GM12878 (cell line): Measurements from ENCODE around the gene ILF2. TPM values are rescaled to one million over a fixed set of nuclear protein-coding genes. Genes with fewer than 3 reads are reported as not detected.
A peak's percentile ranks its signal among the peaks of the same experiment; 100 is the strongest.

Source experiments
- ATAC-seq: fragments of 200-7000 bp; cut with Tn5 transposase; 3 replicates; pipeline ENCODE4 v1.9.1; 2020; ENCODE audit warnings: mild to moderate bottlenecking, moderate library complexity
- BruUV-seq: library from RNA; stranded (reverse); fragments of 400-500 nt; replicated peaks from 2 replicates; lab custom pipeline; 2021; lab: Mats Ljungman, UMichigan
- CTCF ChIA-PET: fragments of 300-600 bp; sonication (Branson Sonifier 250); formaldehyde crosslinking; extraction: SDS; loops from one replicate; lab custom pipeline; 2021; ENCODE audit warnings: inconsistent platforms; lab: Yijun Ruan, JAX
- POLR2A ChIA-PET: fragments of 350-600 bp; formaldehyde crosslinking; extraction: SDS; loops from one replicate; lab custom pipeline; 2021; ENCODE audit warnings: inconsistent platforms; lab: Charles Lee
- RAD21 ChIA-PET: fragments of 300-600 bp; sonication (Branson Sonifier 250); formaldehyde crosslinking; loops from one replicate; lab custom pipeline; 2023; ENCODE audit warnings: antibody characterized with exemption; ENCODE audit not compliant: unreplicated experiment; lab: Charles Lee
- SMC1A ChIA-PET: fragments of 300-600 bp; sonication (Branson Sonifier 250); formaldehyde crosslinking; loops from one replicate; lab custom pipeline; 2023; ENCODE audit not compliant: unreplicated experiment, uncharacterized antibody; lab: Charles Lee
- DNase-seq: peaks from one replicate; pipeline ENCODE4 v3.0.0-alpha.2; 2011; ENCODE audit warnings: low read depth, low spot score
- FAIRE-seq: peaks from 3 replicates; lab custom pipeline; 2011; peaks lifted over from hg19 to GRCh38; lab: Jason Lieb, UNC
- H2AFZ ChIP-seq: 2 replicates; pipeline ENCODE4 v1.6.0; 2011; ENCODE audit warnings: low read depth, low read length, control low read depth; ENCODE audit not compliant: control insufficient read depth
- H3K27ac ChIP-seq: 2 replicates; pipeline ENCODE4 v1.5.1; 2011; ENCODE audit warnings: control low read depth; ENCODE audit not compliant: control insufficient read depth, insufficient read depth
- H3K27me3 ChIP-seq, 2 experiments: replicated peaks in 1 of 2; 2 replicates each; pipeline versions ENCODE4 v1.6.0 to v1.6.1; 2011; ENCODE audit warnings: low read length in 1 of 2; ENCODE audit not compliant: control insufficient read depth in 2 of 2, insufficient read depth in 2 of 2
- H3K36me3 ChIP-seq, 2 experiments: 2 replicates each; pipeline ENCODE4 v1.5.1; 2011; ENCODE audit warnings: low read length in 1 of 2; ENCODE audit not compliant: control insufficient read depth in 2 of 2, insufficient read depth in 2 of 2
- H3K4me1 ChIP-seq: 2 replicates; pipeline ENCODE4 v1.6.1; 2011; ENCODE audit warnings: mild to moderate bottlenecking, low read length, moderate library complexity, mixed read lengths; ENCODE audit not compliant: control insufficient read depth, insufficient read depth
- H3K4me2 ChIP-seq: 2 replicates; pipeline ENCODE4 v1.6.0; 2011; ENCODE audit warnings: control low read depth; ENCODE audit not compliant: control insufficient read depth, insufficient read depth
- H3K4me3 ChIP-seq: fragments of 200-600 bp; sonication (generic); 2 replicates; pipeline ENCODE4 v1.5.1; 2016
- H3K79me2 ChIP-seq: 2 replicates; pipeline ENCODE4 v1.6.0; 2011; ENCODE audit warnings: low read length; ENCODE audit not compliant: control insufficient read depth, insufficient read depth
- H3K9ac ChIP-seq: 2 replicates; pipeline ENCODE4 v1.8.0; 2011; ENCODE audit warnings: low read length, control low read depth, mixed read lengths; ENCODE audit not compliant: control insufficient read depth, insufficient read depth
- H3K9me3 ChIP-seq: replicated peaks from 3 replicates; pipeline ENCODE4 v1.5.1; 2011; ENCODE audit warnings: mild to moderate bottlenecking, low read length; ENCODE audit not compliant: control insufficient read depth, insufficient read depth
- H4K20me1 ChIP-seq: 2 replicates; pipeline ENCODE4 v1.6.0; 2011; ENCODE audit not compliant: control insufficient read depth, insufficient read depth
- ASH2L ChIP-seq: fragments of 300-600, 200-600 bp; sonication (generic); IDR thresholded peaks from 2 replicates; pipeline ENCODE4 v1.6.1; 2017; ENCODE audit warnings: low read depth, mild to moderate bottlenecking, borderline replicate concordance
- ATF3 ChIP-seq: IDR thresholded peaks from 2 replicates; pipeline ENCODE4 v1.6.1; 2011; ENCODE audit warnings: low read depth, mild to moderate bottlenecking, low read length, moderate library complexity, borderline replicate concordance; ENCODE audit errors: extremely low read depth
- EED ChIP-seq: sonication (generic); IDR thresholded peaks from 2 replicates; pipeline ENCODE4 v1.6.1; 2016; ENCODE audit warnings: antibody characterized with exemption, low read depth
- IKZF2 ChIP-seq, 2 experiments: fragments of 450-650 bp; IDR thresholded peaks; 2 replicates each; pipeline ENCODE4 v1.6.1; 2017; ENCODE audit warnings: mild to moderate bottlenecking in 2 of 2, moderate library complexity in 2 of 2
- MLLT1 ChIP-seq: fragments of 450-650 bp; IDR thresholded peaks from 2 replicates; pipeline ENCODE4 v1.6.1; 2016; ENCODE audit warnings: mild to moderate bottlenecking
- NR2C1 ChIP-seq: fragments of 450-650 bp; IDR thresholded peaks from 2 replicates; pipeline ENCODE4 v1.6.1; 2017; ENCODE audit warnings: antibody characterized with exemption, mild to moderate bottlenecking, moderate library complexity
- NR2C2 ChIP-seq: IDR thresholded peaks from 2 replicates; pipeline ENCODE4 v1.6.1; 2011; ENCODE audit warnings: borderline replicate concordance, low read depth; ENCODE audit not compliant: control insufficient read depth, insufficient read length
- POLR2A ChIP-seq: IDR thresholded peaks from 2 replicates; pipeline ENCODE4 v1.6.1; 2011; ENCODE audit warnings: low read depth, mild to moderate bottlenecking, low read length
- RAD21 ChIP-seq: IDR thresholded peaks from 2 replicates; pipeline ENCODE4 v1.6.1; 2011; ENCODE audit warnings: mild to moderate bottlenecking, low read depth, low read length, moderate library complexity; ENCODE audit not compliant: insufficient read depth
- RBBP5 ChIP-seq: fragments of 200-600 bp; sonication (generic); conservative IDR thresholded peaks from 2 replicates; pipeline ENCODE4 v1.6.1; 2016
- RUNX3 ChIP-seq: IDR thresholded peaks from 2 replicates; pipeline ENCODE4 v1.6.1; 2012; ENCODE audit warnings: low read length, inconsistent platforms
- SMARCA5 ChIP-seq: fragments of 450-650 bp; IDR thresholded peaks from 2 replicates; pipeline ENCODE4 v1.6.1; 2017; ENCODE audit warnings: mild to moderate bottlenecking
- SMC3 ChIP-seq: IDR thresholded peaks from 2 replicates; pipeline ENCODE4 v1.6.1; 2011; ENCODE audit warnings: low read length, improper control_type of control experiment, borderline replicate concordance
- TBL1XR1 ChIP-seq: IDR thresholded peaks from 2 replicates; pipeline ENCODE4 v1.6.1; 2012; ENCODE audit warnings: low read depth, low read length, improper control_type of control experiment
- WGBS: methylation state at CpG from one replicate; pipeline ENCODE4 v1.1.6; 2016; ENCODE audit warnings: low lambda C conversion rate; ENCODE audit not compliant: insufficient replicate concordance, insufficient coverage; ENCODE audit errors: missing lambda C conversion rate; 5-methylcytosine and 5-hydroxymethylcytosine counted together
- in situ Hi-C: fragments of 300-500 bp; cut with MboI; formaldehyde crosslinking; loops from 9 replicates; pipeline ENCODE4 v1.14.3; 2018; ENCODE audit warnings: mixed read lengths
- intact Hi-C: fragments of 100-400 bp; cut with micrococcal nuclease; formaldehyde crosslinking; loops from one replicate; pipeline ENCODE4 v1.14.2; 2022; ENCODE audit not compliant: unreplicated experiment
- polyA plus RNA-seq, 11 experiments: library from polyadenylated mRNA; depleted of rRNA in 4 of 11; unstranded in 6 of 11; stranded (reverse) in 5 of 11; fragments of >200 nt; fragmentation: Nextera tagmentation in 4 of 11; fragmentation: Illumina TruSeq in 1 of 11; extraction: Ambion mirVana in 4 of 11; extraction: Trizol in 1 of 11; gene quantifications; 1 replicate in 1 of 11; 2 replicates in 10 of 11; pipeline versions ENCODE4 v1.2.1 to v1.2.3, GENCODE V29; 2011 to 2016; ENCODE audit warnings: inconsistent platforms in 2 of 11, missing spikeins in 2 of 11, low read depth in 1 of 11
- total RNA-seq, 4 experiments: library from RNA; depleted of rRNA in 3 of 4; stranded (reverse); fragments of >200 nt in 3 of 4; fragmentation: Illumina TruSeq in 1 of 4; extraction: Trizol in 1 of 4; gene quantifications; 2 replicates each; pipeline versions ENCODE4 v1.2.1 to v1.2.3, GENCODE V29; 2013 to 2021
- TF ChIP-seq, protein P1 (sequence below): fragments of 450-650 bp; IDR thresholded peaks from 2 replicates; pipeline ENCODE4 v1.6.1; 2014; ENCODE audit warnings: mild to moderate bottlenecking
- TF ChIP-seq, protein P2 (sequence below): IDR thresholded peaks from 2 replicates; pipeline ENCODE4 v1.6.1; 2011; ENCODE audit warnings: low read depth, low read length, improper control_type of control experiment, borderline replicate concordance
- TF ChIP-seq, protein P3 (sequence below), 3 experiments: IDR thresholded peaks in 2 of 3; conservative IDR thresholded peaks in 1 of 3; 2 replicates each; pipeline ENCODE4 v1.5.1; 2011; ENCODE audit warnings: low read depth in 3 of 3, low read length in 3 of 3, mild to moderate bottlenecking in 3 of 3, control low read depth in 2 of 3, moderate library complexity in 2 of 3, inconsistent platforms in 1 of 3, mixed read lengths in 1 of 3; ENCODE audit not compliant: control insufficient read depth in 2 of 3, insufficient read depth in 1 of 3; ENCODE audit errors: extremely low read depth in 1 of 3

Gene ILF2
- total and polyA plus RNA-seq, 10 of the 15 experiments (the other 5 are each of a cell fraction or from before 2014, with no cell fraction given), result 261 to 520 (median 449) TPM

DNA sequence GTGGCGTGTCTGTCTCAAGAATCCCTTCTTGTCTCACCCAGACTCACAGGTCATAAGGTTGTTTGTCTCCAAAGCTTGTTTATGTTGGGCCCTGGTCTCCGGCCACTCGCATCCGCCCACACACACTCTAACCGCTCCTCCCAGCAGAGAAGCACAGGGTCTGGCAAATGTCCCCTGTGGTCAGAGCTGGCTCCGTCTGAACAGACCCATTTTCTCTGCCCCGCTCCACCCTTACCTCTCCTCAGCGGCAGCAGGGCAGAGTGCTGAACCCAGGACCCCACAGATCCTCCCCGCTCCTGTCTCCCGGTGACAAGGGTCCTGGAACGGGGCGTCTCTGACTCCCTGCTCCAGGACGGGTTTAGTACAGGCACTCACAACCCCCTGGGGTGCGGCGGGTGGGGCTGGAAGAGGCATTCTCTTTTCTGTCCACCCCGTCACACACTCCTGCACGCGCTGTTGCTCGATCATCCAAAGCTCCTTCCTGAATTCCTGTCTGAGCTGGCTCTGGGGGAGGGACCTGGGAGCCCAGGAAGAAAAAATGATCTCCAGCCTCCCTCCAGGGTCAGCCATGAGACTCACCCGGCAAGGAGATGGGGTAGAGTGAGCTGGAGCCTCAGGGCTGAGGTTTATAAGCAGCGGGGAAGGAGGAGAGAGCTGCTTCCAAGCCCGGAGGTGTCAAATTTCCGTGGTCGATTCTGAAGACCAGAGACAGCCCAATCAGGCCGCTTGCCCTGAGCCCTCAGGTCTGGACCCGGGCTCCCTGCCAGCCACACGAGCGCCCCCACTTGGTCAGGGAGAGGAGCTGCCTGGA lies 43.7 kb downstream of the ILF2 start, which contains the start of gene S100A13:
S100A13 (minus strand) TSS at position 602 of the 811 bp plus-strand sequence. CDS start 1,033 bp downstream, outside the sequence.
- 21% methylated on average over 28 of the region's 28 CpGs for WGBS
- ChIA-PET SMC1A (interaction anchor here (1.0 to 4.9 kb wide), 10 partner anchors 11 to 95 kb away, joined by 3 to 31 read pairs (median 5); partner anchors contain the start of genes ILF2 and S100A14), RAD21 (interaction anchor here (1.1 to 3.7 kb wide), 9 partner anchors 9 to 95 kb away, joined by 3 to 25 read pairs (median 6); partner anchors contain the start of gene S100A14), POLR2A (interaction anchor here (1.3 kb wide), 1 partner anchor 28 kb away, joined by 4 read pairs; no protein-coding TSS in a partner anchor), CTCF (interaction anchor here (0.7 to 5.2 kb wide), 26 partner anchors 11 to 423 kb away, joined by 3 to 66 read pairs (median 4); partner anchors contain the start of genes PGLYRP4, RAB13, S100A14 and S100A16)
- Histone ChIP-seq H3K9ac (peak within 1 kb of the TSS; percentile 22; the same call in 1 of the 2 replicates), H3K79me2 (no peaks in the 10 kb centered on the region), H3K27ac (no peak within 1 kb of the TSS), H2AFZ (peak within 1 kb of the TSS; percentile 49), H3K27me3 (no peaks in the 10 kb centered on the region), H3K4me3 (no peak within 1 kb of the TSS), H3K4me2 (peak within 1 kb of the TSS; percentile 67), H3K9me3 (no peaks in the 10 kb centered on the region), H4K20me1 (no peaks in the 10 kb centered on the region), H3K36me3 (no peaks in the 10 kb centered on the region), H3K4me1 (peaks cover 14% of the 10 kb centered on the region)
- FAIRE-seq (no peak), DNase-seq (no peak), ATAC-seq (peak; percentile 80)
- no TSS peak for BruUV-seq
- in situ Hi-C loops (no loop called here), intact Hi-C loops (no loop called here)
- TF ChIP-seq EED (peak; percentile 26; the same call in 1 of the 2 replicates), MLLT1 (0 out of 2 replicates have a peak, but pooled peaks have one; percentile 13), RBBP5 (no peak), TBL1XR1 (no peak), NR2C1 (no peak), ASH2L (no peak), SMC3 (peak; percentile 13; the same call in 1 of the 2 replicates), RAD21 (peak; percentile 41; the same call in 1 of the 2 replicates), IKZF2 (IDR thresholded peaks at IDR 0.05) (peak in 1 of 2 experiments; percentile 9; a peak in 1 of 4 replicates), RUNX3 (peak; percentile 37; the same call in 1 of the 2 replicates), SMARCA5 (no peak), ATF3 (no peak), POLR2A (peak; percentile 29; the same call in 1 of the 2 replicates), NR2C2 (no peak)
- TF ChIP-seq, protein P1, sequence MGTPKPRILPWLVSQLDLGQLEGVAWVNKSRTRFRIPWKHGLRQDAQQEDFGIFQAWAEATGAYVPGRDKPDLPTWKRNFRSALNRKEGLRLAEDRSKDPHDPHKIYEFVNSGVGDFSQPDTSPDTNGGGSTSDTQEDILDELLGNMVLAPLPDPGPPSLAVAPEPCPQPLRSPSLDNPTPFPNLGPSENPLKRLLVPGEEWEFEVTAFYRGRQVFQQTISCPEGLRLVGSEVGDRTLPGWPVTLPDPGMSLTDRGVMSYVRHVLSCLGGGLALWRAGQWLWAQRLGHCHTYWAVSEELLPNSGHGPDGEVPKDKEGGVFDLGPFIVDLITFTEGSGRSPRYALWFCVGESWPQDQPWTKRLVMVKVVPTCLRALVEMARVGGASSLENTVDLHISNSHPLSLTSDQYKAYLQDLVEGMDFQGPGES, result no peak
- TF ChIP-seq, protein P2, sequence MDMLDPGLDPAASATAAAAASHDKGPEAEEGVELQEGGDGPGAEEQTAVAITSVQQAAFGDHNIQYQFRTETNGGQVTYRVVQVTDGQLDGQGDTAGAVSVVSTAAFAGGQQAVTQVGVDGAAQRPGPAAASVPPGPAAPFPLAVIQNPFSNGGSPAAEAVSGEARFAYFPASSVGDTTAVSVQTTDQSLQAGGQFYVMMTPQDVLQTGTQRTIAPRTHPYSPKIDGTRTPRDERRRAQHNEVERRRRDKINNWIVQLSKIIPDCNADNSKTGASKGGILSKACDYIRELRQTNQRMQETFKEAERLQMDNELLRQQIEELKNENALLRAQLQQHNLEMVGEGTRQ, result no peak
- TF ChIP-seq, protein P3, sequence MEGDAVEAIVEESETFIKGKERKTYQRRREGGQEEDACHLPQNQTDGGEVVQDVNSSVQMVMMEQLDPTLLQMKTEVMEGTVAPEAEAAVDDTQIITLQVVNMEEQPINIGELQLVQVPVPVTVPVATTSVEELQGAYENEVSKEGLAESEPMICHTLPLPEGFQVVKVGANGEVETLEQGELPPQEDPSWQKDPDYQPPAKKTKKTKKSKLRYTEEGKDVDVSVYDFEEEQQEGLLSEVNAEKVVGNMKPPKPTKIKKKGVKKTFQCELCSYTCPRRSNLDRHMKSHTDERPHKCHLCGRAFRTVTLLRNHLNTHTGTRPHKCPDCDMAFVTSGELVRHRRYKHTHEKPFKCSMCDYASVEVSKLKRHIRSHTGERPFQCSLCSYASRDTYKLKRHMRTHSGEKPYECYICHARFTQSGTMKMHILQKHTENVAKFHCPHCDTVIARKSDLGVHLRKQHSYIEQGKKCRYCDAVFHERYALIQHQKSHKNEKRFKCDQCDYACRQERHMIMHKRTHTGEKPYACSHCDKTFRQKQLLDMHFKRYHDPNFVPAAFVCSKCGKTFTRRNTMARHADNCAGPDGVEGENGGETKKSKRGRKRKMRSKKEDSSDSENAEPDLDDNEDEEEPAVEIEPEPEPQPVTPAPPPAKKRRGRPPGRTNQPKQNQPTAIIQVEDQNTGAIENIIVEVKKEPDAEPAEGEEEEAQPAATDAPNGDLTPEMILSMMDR (IDR thresholded peaks at IDR 0.05 in 2 of 3, conservative IDR thresholded peaks at IDR 0.05 in 1 of 3; ENCODE audit: control insufficient read depth in 2 of 3, extremely low read depth in 1 of 3, insufficient read depth in 1 of 3, low read depth in 3 of 3, low read length in 3 of 3), result peak in 2 of 3 experiments; percentile 49 to 66
